KBM-7 (cell line): ENCODE results near the gene GOLGA6L24.
A peak's percentile ranks its signal among the peaks of the same experiment; 100 is the strongest.
"Not testable (repeated sequence)": the region's sequence is repeated elsewhere in the genome, so short reads cannot be mapped to it uniquely, and the experiment has no call there.

Source experiments
- DNase-seq: peaks from one replicate; pipeline ENCODE4 v3.0.0-alpha.2; 2015
- in situ Hi-C: fragments of 300-500 bp; cut with MboI; formaldehyde crosslinking; loops from 2 replicates; pipeline ENCODE4 v1.14.3; 2020; ENCODE audit warnings: low sequenced_read_pairs, low pct_unique_long_range_greater_than_20kb, mixed read lengths

GOLGA6L24 gene

GRCh38 chr15:28357984-28358383 lies at the start of gene GOLGA6L24:
TSS of gene GOLGA6L24 (minus strand) at chr15:28358084. CDS start at chr15:28358023, 61 bp downstream.
- DNase-seq, in situ Hi-C loops: not testable (repeated sequence)

- in situ Hi-C loops, DNase-seq: not testable (repeated sequence)
Measured at GRCh38 chr15:28402774-28403435, 45.0 kb upstream of the GOLGA6L24 start.

- in situ Hi-C loops, DNase-seq: not testable (repeated sequence)
Measured at GRCh38 chr15:28396022-28396421, 38.1 kb upstream of the GOLGA6L24 start.

GRCh38 chr15:28380053-28380452 lies 22.2 kb upstream of the GOLGA6L24 start:
- in situ Hi-C loops, DNase-seq: not testable (repeated sequence)

- in situ Hi-C loops, DNase-seq: not testable (repeated sequence)
Measured at GRCh38 chr15:28378364-28378763, 20.5 kb upstream of the GOLGA6L24 start, which contains the start of gene GOLGA8F. TSS of gene GOLGA8F (plus strand) at chr15:28378664. CDS start at chr15:28378762, 98 bp downstream.

- in situ Hi-C loops, DNase-seq: not testable (repeated sequence)
Measured at GRCh38 chr15:28365502-28365901, 7.6 kb upstream of the GOLGA6L24 start.

GRCh38 chr15:28322129-28322588 lies 35.7 kb downstream of the GOLGA6L24 start, which contains the start of gene HERC2:
TSS of gene HERC2 (minus strand) at chr15:28322179. CDS start at chr15:28321433, 746 bp downstream.
- in situ Hi-C loops, DNase-seq: not testable (repeated sequence)

GRCh38 chr15:28321358-28322078 lies 36.4 kb downstream of the GOLGA6L24 start:
- in situ Hi-C loops, result not testable (repeated sequence)
- DNase-seq, result peak; percentile 13

GRCh38 chr15:28319725-28320124 lies 38.2 kb downstream of the GOLGA6L24 start:
- in situ Hi-C loops, result not testable (repeated sequence)

GRCh38 chr15:28318828-28319227 lies 39.1 kb downstream of the GOLGA6L24 start:
- in situ Hi-C loops, DNase-seq: not testable (repeated sequence)

More at GRCh38 chr15:28319725-28320124, 38.2 kb downstream of the GOLGA6L24 start:
- DNase-seq, result not testable (repeated sequence)

GRCh38 chr15:28318122-28318521 lies 39.8 kb downstream of the GOLGA6L24 start:
- in situ Hi-C loops, DNase-seq: not testable (repeated sequence)

GRCh38 chr15:28316958-28317357 lies 40.9 kb downstream of the GOLGA6L24 start:
- in situ Hi-C loops, DNase-seq: not testable (repeated sequence)

GRCh38 chr15:28310454-28310853 lies 47.4 kb downstream of the GOLGA6L24 start:
- in situ Hi-C loops, DNase-seq: not testable (repeated sequence)

- DNase-seq, in situ Hi-C loops: not testable (repeated sequence)
Measured at GRCh38 chr15:28308718-28309117, 49.2 kb downstream of the GOLGA6L24 start.
